GM10266 (cell line): ENCODE results near the gene PDE6B.

Experiments
- DNase-seq: peaks from one replicate; pipeline ENCODE4 v3.0.0; 2012; ENCODE audit errors: extremely low spot score
- CTCF ChIP-seq: IDR thresholded peaks from 2 replicates; pipeline ENCODE4 v1.5.1; 2012; ENCODE audit warnings: mild to moderate bottlenecking, low read depth; ENCODE audit not compliant: control insufficient read depth, insufficient read depth; ENCODE audit errors: missing control alignments

PDE6B gene

GRCh38 chr4:649293-649625 is 23.9 kb downstream of the PDE6B start:
- DNase-seq = no peak
- TF ChIP-seq CTCF = no peak

- TF ChIP-seq CTCF = no peak
- DNase-seq = no peak
These were observed 24.5 kb downstream of the PDE6B start for GRCh38 chr4:649751-650310.

- DNase-seq = no peak
- TF ChIP-seq CTCF = no peak
These were observed 25.1 kb downstream of the PDE6B start for GRCh38 chr4:650461-650860.

DNA sequence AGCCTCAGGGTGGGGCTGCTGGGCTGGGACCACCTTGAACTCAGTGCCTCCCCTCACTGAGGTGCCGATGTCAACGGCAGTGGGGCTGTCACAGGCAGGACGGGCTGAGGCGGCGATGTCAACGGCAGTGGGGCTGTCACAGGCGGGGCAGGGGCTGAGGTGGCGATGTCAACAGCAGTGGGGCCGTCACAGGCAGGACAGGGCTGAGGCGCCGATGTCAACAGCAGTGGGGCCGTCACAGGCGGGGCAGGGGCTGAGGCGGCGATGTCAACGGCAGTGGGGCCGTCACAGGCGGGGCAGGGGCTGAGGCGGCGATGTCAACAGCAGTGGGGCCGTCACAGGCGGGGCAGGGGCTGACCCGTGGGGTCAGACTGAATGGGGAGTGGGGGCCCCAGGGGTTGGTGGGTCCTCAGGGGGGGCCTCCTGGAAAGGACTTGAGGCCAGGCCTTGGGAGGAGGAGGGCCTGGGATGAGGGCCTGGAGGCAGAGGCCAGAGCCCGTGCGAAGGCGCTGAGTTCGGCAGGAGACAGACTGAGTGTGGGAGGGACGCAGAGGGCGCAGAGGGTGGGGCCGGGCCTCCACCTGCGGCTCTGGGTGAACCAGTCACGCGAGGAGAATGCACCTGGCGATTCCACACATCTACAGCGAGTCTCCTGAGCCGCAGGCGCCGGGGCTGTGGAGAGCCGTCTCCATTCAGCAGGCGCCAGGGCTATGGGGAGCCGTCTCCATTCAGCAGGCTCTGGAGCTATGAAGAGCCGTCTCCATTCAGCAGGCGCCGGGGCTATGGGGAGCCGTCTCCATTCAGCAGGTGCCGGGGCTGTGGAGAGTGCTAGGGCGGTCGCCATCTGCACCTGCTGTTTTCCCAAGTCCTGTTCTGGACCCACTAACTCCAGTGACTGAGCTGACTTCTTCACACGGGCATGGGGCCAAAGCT is 25.8 kb downstream of the PDE6B start:
- no peak for TF ChIP-seq CTCF
- DNase-seq = no peak

DNA sequence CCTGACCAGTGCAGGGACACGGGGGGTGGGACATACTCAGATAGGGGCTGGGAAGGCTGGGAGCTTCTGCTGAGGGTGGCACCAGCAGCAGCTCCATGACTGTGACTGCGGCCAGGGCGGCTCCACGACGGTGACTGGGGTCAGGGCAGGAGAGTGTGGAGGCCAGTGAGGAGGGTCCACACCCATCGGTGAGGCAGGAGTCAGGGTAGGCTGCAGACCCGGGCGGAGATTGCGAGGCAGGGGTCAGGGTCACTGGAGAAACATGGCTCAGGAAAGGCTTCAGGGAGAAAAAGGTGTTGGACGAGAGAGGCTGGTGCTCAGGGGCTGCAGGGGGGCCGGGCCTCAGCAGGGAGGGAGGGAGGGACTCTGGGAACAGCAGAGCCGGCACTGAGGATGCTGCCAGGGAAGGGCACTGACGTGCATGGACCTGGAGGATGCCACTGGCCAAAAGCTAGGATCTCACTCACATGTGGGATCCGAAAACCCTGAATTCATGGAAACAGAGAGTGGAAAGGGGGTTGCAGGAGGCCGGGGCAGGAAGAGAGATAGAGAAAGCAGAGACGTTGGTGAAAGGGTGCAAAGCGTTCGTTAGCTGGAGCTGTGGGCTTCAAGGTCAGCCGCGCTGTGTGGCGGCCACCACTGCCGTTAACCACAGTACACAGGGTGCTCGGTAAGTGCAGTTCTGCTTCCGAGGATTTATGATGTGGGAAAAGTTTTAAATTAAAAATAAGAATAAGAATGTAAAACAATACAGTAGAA is 26.7 kb downstream of the PDE6B start:
- no peak for DNase-seq
- TF ChIP-seq CTCF = no peak

- DNase-seq = no peak
- no peak for TF ChIP-seq CTCF
These were observed 27.9 kb downstream of the PDE6B start for GRCh38 chr4:653080-653821.
